ENCODE measurements around the gene ACOT7.

The ACOT7 gene

DNA sequence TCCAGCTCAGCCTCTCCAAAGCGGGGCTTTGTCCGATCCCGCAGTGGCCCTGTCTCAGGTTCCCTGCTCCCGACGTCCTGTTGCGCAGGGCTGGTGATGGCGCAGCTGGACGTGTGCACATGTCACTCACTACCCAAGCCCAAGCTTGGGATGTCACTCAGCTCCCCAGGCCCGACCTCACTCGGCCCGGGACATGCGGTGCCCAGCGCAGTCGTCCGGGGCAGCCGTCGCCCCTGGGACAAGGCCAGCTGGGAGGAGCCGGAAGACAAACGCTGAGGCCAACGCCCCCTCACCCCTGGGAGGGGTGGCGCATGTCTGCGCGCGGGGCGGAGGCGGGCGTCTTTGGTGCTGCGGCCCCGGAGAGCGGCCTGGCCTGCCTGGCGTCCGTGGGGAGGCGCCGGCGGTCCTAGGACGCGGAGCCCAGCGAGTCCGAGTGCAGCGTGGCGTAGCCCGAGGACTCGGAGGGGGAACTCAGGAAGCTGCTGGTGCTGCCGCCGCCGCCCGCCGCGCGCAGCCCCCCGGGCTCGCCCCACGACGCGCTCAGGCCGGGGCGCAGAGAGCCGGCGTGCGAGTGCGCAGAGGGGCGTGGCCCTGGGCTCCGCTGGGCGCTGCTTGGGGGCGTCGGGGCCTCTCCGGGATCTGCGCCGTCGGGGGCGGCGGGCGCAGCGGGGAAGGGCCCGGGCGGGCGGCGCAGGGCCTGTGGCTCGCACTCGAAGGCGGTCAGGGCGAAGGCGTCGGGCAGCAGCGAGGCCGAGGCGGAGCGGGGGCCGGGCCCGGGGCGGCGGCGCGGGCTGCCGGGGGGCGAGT is 144.4 kb downstream of the ACOT7 start:
- no peak for DNase-seq (ENCODE audit: low read depth in 2 of 2)

DNA sequence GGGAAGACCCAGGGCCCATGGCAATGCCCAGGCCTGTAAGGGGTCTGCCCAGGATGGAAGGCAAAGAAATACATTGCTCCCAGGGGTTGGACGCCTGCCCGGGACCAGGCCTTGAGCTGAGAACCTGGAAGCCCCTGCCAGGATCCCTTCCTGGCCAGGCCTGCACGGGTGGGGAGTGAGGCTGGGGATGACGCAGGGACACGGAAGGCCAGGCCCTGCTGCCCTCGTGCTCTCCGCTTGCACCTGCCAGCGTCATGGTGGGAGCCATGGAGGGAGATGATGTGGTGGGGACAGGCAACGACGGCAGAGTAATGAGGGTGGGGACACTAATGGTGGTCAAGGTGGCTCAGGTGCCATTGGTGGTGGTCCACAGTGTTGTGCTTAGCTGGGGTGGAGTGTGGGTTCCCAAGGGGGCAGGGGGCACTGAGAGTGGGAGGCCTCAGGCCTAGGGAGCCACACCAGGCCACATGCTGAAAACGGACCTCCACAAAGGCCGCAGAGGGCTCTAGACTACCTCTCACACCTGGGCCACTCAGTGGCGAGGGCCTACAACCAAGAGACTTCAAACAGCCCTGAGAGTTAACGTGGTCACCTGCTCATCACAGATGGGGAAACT is 145.3 kb downstream of the ACOT7 start:
- no peak for DNase-seq (ENCODE audit: low read depth in 2 of 2)

DNA sequence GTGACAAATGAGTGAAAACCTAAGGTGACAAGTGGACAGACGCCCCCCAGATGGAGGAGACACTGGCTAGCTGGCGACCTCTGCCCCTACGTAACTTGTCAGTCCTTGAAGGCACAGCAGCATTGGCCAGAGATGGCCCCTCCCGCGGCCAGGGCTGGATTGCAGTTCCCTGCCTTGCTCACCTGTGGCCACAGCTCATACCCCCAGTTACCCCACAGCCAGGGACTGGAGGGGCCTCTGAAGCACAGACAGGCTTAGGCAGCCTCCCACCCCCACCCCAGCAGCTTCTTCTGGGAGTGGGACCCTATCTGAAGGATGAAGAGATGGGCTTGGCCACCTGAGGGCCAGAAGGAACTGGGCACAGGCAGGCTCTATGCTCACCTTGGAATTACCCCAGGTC is 145.9 kb downstream of the ACOT7 start:
- DNase-seq (ENCODE audit: low read depth in 2 of 2): no peak

DNA sequence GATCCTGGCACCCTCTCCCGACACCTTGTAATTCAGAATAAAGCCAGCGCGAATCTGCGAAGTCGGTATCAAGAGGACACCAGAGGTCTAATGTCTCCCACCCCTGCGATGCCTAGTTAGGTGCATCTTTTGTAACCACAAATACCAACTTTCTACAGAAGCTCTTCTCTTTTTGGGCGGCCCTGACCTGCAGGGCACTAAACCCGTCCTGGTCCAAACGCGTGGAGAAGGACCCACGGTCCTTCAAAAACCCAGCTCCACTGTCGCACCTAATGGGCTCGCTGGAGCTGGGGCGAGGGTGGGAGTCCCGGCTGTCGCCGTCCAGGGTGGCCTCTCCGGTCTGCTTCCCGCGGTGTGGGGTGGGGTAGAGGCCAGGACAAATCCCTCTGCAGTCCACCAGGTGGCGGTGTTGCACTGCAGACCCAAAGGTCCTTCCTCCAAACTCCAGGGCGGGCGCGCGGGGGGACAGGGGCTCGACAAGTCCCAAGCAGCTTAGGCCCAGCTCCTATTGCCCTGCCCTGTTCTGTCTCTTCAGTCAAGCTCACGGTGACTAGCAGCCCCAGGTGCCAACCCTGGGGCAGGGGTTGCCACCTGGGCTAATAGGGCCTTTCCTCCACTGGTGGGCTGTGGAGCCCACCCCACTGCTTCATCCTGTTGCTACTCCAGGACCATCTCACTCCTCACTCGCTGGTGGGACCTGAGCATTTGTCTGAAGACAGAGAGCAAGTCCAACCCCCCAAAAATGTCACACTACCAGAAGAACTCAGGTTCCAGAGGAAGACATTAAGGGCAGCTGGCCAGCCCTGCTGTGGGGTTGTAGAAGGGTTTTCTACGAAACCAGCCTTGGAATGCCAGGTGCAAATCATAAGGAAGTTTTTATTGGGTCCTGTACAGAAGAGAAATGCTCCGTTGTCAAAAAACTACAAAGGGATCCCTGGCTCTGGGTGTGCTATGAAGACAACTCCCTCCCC is 146.8 kb downstream of the ACOT7 start:
- peak; percentile 75 for DNase-seq (ENCODE audit: low read depth in 2 of 2)

- DNase-seq (ENCODE audit: low read depth in 2 of 2): peak; percentile 63 to 71
Observed at GRCh38 chr1:6245869-6246496, 147.6 kb downstream of the ACOT7 start.

DNA sequence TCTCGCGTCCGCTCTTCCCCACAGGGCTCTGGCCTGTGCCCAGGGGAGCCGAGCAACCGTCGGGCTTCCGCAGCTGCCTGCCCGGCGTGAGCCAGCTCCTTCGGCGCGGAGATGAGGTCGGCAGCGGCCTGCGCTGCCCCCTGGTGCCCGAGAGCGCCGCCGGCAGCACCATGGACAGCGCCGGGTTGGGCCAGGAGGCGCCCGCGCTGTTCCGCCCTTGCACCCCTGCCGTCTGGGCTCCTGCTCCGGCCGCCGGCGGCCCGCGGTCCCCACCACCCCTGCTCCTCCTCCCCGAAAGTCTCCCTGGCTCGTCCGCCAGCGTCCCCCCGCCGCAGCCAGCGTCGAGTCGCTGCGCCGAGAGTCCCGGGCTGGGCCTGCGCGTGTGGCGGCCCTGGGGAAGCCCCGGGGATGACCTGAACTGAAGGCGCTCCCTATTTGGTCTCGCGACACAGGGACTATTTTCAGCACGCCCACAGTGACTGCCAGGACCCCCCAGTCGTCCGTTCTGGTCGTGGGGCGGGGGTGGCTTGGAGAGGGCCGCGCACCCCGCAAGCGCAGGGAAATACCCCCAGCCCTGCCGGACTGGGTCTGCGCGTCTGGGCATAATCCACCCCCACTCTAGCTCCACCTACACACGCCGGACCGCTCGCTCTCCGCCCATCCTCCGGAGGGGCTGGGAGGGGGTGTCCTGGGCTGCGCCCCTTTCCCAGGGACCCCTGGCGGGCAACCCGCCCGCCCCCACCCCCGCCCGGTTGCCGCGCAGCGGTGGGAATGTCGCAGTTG is 148.3 kb downstream of the ACOT7 start:
- DNase-seq (ENCODE audit: low read depth in 2 of 2): peak; percentile 75 to 76

DNA sequence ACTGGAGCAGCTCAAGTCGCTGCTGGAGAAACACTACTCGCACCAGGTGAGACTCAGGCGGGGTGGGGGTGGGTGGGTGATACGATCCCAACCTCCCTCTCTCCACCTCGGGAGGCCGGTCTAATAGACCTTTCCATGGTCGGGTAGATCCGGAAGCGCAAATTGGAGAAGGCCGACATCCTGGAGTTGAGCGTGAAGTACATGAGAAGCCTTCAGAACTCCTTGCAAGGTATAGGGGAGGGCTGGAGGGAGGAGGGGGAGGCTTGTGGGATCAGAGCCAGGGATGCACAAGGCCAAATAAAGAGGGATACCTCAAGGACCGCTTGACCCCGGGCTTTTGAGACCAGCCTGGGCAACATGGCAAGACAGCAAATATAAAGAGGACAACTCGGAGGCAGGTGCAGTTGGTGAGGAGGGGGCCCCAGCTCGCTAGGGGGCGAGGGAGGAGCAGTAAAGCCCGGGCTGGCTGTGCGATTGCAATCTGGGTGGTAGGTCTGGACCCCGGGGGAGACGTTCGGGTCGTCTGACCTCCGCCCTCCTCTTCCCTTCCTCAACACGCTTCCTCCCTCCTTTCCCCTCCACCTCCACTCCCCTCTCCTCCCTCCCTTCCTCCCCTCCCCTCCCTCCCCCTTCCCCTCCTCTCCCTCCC is 149.0 kb downstream of the ACOT7 start:
- no peak for DNase-seq (ENCODE audit: low read depth in 2 of 2)

DNA sequence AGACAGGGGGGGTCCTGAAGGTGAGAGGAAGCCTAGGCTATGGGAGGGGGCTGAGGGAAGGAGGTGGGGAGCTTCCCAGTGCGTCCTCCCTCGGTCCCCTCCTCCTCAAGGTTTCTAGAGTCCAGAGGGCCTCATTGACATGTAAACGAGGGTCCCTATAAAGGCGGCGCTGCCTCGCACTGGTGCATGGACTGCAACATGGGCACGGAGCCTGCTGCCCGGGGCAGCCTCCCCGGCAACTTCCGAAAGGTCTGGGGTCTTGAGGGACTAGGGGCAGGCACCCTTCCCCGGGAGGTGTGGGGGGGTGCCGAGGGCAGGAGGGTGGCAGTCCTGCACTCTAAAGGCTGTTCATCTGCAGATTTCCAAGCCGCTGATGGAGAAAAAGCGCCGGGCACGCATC is 149.6 kb downstream of the ACOT7 start, which contains the start of gene HES3:
Gene HES3 (plus strand): TSS at position 187 of the 400 bp plus-strand sequence. CDS start 187 bp downstream, at position 374.
- no peak for DNase-seq (ENCODE audit: low read depth in 2 of 2)

DNA sequence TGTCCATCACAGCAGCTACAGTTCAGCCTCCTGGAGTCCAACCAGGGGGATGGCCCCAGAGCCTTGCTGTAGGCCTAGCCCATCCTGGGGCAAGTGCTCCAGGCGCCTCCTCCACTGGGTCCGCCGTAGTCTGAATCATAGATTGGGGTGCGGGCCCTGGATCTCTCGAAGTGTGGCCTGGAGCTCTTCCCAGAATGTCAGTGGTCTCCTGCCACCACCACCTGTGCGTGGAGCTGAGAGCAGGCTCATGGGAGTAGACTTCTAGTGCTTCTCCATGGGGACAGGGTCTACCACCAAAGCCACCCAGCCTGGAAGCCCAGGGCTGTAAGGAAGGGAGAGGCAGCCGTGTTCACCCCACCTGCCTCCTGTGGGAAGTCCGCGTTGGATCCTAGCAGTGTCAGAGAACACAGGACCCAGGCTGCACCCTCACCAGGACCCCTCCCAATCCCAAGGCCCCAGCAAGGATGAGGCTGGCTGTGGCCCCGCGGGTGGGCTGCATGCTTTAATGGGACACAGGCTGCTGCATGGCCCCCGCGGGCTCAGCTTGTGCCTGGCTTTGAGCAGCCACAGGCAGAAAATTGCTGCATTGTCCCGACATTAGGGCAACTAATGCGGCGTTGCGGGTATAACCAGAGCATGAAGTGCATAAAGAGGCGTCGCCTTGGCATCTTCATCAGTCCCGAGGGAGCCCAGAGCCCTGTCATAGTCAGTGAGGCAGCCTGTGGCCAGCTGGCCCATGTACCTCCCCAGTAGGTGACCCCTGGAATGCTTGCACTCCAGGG is 150.3 kb downstream of the ACOT7 start:
- DNase-seq (ENCODE audit: low read depth in 2 of 2): no peak

DNA sequence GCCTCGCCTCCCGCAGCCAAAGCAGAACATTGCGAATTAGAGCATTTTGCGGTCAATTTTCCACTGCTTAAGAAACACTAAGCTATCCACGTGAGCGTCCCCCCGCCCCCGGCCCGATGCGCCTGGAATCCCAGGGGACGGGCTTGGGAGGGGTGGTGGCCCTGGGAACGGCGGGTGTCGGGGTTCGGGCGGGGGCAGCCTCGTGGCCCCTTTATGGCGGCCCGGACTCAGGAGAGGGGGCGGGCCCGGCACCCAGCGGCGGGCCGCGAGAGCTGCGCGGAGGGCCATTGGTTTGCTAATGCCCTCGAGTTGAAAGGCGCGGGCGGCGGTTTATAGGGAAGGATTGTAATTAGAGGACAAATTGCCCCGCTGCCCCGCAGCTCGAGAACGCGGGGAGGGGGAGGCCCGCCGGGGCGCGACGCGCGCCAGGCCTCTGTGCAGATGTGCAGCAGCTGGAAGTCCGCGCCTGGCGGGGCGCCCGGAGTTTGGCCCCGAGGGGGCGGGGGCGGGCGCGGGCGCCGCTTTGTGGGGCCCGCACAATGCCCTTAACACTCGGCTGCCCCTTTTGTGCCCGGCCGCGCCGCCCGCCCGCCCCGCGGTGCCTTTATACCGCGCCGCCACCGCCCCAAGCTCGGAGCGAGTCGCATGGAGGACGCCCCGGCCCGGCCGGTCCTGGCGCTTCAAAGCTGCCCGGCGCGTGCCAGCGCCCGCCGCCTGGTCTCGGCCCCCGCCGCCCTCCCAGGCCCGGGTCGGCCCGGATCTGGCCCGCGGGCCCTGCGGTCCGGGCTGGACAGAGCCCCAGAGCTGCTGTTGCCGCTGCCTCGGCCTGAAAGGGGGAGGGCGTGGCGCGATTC is 151.5 kb downstream of the ACOT7 start:
- DNase-seq (ENCODE audit: low read depth in 2 of 2): no peak

DNA sequence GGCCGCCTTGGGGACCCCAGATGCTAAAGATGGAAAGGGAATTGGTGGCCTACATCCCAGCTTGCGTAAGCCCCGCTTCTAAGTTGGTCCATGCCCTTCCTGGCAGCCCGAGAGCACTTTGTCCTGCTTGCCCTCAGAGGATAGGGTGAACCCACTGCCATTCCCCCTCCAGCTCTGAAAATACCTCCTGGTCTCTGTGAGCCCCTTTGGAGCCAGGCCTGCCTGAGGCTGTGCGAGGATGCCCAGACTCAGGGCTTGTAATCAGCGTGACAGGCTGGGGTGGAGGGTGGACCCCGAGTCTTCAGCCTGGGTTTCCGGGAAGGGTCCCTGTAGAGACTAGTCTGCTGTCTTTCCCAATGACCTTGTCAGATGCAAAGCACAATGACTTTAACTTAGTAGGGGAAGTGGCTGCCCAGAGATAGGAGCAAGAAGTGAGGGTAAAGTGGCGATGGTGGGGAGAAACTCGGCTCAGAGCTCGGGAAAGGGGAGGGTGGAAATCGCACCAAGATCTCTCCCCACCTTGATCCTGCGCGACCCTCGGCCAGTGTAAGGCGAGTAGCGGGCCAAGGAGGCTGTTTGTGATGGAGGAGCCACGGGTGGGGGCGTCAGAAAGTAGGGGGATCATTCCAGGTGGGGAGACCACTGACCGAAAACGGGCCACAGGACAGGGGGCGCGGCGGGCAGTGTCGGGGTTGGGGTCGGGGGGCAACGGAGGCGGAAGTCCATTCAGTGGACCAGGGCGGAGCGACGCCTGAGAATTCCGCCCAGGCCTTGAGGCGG is 152.3 kb downstream of the ACOT7 start:
- DNase-seq (ENCODE audit: low read depth in 2 of 2): no peak

- no peak for DNase-seq (ENCODE audit: low read depth in 2 of 2)
Observed at GRCh38 chr1:6239950-6240768, 153.4 kb downstream of the ACOT7 start.

- DNase-seq (ENCODE audit: low read depth in 2 of 2): no peak
Observed at GRCh38 chr1:6239213-6239752, 154.3 kb downstream of the ACOT7 start.

GRCh38 chr1:6237093-6237492 is 156.5 kb downstream of the ACOT7 start:
- DNase-seq (ENCODE audit: low read depth in 2 of 2): no peak

DNA sequence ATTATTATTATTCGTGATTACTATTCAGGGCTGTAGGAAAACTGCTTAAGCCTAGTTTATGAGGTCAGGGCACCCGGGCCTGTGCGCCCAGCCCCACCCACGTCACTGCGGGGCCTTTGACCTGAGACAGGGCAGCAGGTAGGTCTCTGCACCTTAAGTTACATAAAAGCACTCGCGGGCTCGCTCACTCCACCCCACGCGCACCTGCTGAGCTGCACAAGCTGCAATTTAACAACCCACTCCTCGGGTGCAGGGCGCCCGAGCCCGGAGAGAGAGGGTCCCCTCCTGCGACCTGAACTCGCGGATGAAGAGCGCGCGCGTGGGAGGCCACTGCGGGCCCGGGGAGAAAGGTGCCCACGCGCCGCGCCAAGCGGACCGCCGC is 158.3 kb downstream of the ACOT7 start:
- DNase-seq (ENCODE audit: low read depth in 2 of 2): peak in 1 of 2 donors; percentile 13

- DNase-seq (ENCODE audit: low read depth in 2 of 2): no peak
Observed at GRCh38 chr1:6234502-6235295, 158.9 kb downstream of the ACOT7 start.
